22Rv1 (cell line): ENCODE results near the gene CRIP2.

Experiments used
- H3K27ac ChIP-seq: fragments of 450-650 bp; 2 replicates; pipeline ENCODE4 v1.5.1; 2017
- CTCF ChIP-seq: fragments of 450-650 bp; IDR thresholded peaks from 2 replicates; pipeline ENCODE4 v1.5.1; 2017; ENCODE audit warnings: mild to moderate bottlenecking
- ZFX ChIP-seq: fragments of 450-650 bp; IDR thresholded peaks from 2 replicates; pipeline ENCODE4 v1.6.1; 2017; ENCODE audit warnings: antibody characterized with exemption, borderline replicate concordance

Gene CRIP2

DNA sequence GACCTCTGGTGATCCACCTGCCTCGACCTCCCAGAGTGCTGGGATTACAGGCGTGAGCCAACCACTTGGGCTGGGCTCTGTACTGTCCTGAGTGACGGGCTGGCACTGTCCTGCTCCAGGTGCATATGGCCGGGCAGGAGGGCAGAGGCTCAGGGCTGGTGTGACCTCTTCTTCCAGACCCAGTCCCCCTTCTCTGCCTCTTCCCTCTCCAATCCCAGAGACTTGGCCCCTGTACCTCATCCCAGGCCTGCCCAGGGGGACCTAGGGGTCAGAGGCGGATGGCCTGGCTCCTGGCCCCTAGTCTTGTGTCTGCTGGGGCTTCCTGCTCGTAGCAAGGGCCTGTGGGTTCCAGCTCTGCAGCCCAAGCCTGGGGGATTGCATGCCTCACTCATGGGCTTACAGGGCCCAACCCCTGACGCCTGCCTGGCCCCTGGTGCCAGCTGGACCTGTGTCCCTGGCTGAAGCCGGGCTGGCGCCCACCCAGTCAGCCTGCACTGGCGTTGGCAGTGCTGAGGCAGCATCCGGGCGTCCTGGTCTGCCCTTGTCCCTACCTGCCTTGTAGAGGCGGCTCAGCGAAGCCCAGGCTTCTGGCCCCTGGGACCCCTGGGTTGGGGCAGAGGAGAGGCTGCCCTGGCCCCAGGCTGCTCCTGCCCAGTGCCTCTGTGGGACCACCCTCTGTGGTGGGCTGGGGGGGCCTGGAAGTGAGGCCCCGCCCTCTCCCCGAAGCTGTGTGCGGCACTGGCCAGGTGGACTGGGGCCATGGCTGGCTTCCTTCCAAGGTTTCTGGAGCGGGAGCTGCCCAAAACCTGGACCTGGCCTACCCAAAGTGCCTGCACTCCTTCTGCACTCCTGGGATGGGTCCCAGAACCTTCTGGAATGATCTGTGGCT is 20.7 kb downstream of the CRIP2 start:
- H3K27ac ChIP-seq: no peak overlapping the region
- TF ChIP-seq CTCF (no peak), ZFX (no peak)

GRCh38 chr14:105495990-105496830 is 21.6 kb downstream of the CRIP2 start:
- TF ChIP-seq CTCF (no peak), ZFX (no peak)
- H3K27ac ChIP-seq: no peak overlapping the region

- no peak for TF ChIP-seq ZFX
- H3K27ac ChIP-seq: no peak overlapping the region
Measured at GRCh38 chr14:105496831-105497591, 22.4 kb downstream of the CRIP2 start.

DNA sequence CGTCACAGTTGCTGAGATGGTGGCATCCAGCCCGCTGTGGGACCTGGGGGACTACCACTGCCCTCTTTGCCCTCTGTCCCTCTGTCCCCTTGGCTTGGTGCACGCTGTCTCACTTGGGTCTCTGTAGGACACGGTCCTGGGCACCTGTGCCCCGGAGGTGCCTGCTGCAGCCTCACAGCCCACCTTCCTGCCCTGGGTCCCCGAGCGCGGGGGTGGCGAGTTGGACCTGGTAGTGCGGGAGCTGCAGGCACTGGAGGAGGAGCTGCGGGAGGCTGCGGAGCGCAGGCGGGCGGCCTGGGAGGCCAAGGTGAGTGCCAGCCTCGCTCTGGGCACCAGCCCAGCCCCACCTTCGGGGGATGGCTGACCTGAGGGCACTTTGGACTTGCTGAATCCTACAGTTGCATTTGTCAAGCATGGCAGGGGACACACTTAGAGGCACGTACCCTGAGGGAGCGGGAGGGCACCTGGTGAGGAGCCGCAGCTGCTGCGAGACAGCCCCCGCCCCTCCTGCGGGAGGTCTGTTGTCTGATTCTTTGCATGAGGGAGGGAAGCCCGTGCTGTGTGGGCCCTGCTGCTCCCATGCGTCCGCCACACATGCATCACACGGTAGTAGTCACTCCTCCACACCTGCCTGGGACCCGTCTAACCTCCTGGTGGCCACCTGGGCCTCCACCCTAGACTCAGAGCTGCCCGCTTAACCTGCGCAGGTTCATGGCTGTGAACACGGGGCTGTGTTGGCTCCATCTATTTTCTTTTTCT is 23.2 kb downstream of the CRIP2 start:
- H3K27ac ChIP-seq: no peak overlapping the region

GRCh38 chr14:105498430-105499255 is 24.0 kb downstream of the CRIP2 start:
- H3K27ac ChIP-seq: no peak overlapping the region

More for the DNA sequence above, 23.2 kb downstream of the CRIP2 start:
- TF ChIP-seq ZFX (no peak), CTCF (no peak)

More at GRCh38 chr14:105498430-105499255, 24.0 kb downstream of the CRIP2 start:
- TF ChIP-seq CTCF (no peak), ZFX (no peak)
